Mesendoderm (in vitro differentiated cells): ENCODE measurements around the gene ARHGAP18. TPM values are rescaled to one million over a fixed set of nuclear protein-coding genes. Genes with fewer than 3 reads are reported as not detected.

ENCODE experiments used
- DNase-seq: peaks from one replicate; pipeline ENCODE4 v3.0.0; 2013
- H2AK5ac ChIP-seq: 2 replicates; pipeline ENCODE4 v1.6.1; 2013; ENCODE audit warnings: low read length, inconsistent platforms
- H2BK120ac ChIP-seq: 2 replicates; pipeline ENCODE4 v1.6.1; 2013; ENCODE audit warnings: low read depth, mild to moderate bottlenecking, low read length, moderate library complexity, mixed read lengths
- H2BK15ac ChIP-seq: replicated peaks from 2 replicates; pipeline ENCODE4 v1.6.1; 2013; ENCODE audit warnings: low read depth, mild to moderate bottlenecking, moderate library complexity
- H2BK5ac ChIP-seq: 2 replicates; pipeline ENCODE4 v1.6.1; 2013; ENCODE audit warnings: low read length, inconsistent platforms
- H3K18ac ChIP-seq: 2 replicates; pipeline ENCODE4 v1.6.1; 2013; ENCODE audit warnings: mild to moderate bottlenecking, low read length, mixed read lengths
- H3K23ac ChIP-seq: one replicate; pipeline ENCODE4 v1.6.1; 2013; ENCODE audit warnings: low read length
- H3K27ac ChIP-seq: 2 replicates; pipeline ENCODE4 v1.5.1; 2013; ENCODE audit warnings: low read depth, mild to moderate bottlenecking, inconsistent platforms, low read length, moderate library complexity
- H3K27me3 ChIP-seq: 2 replicates; pipeline ENCODE4 v1.6.1; 2013; ENCODE audit warnings: low read length, control low read depth, mild to moderate bottlenecking, inconsistent platforms; ENCODE audit not compliant: insufficient read depth, poor library complexity
- H3K36me3 ChIP-seq: 2 replicates; pipeline ENCODE4 v1.6.1; 2013; ENCODE audit warnings: low read length, inconsistent platforms; ENCODE audit not compliant: control insufficient read depth, insufficient read depth
- H3K4ac ChIP-seq: one replicate; pipeline ENCODE4 v1.6.1; 2013; ENCODE audit warnings: low read depth, mild to moderate bottlenecking, low read length, moderate library complexity
- H3K4me1 ChIP-seq: 2 replicates; pipeline ENCODE4 v1.6.1; 2013; ENCODE audit warnings: low read depth, low read length, inconsistent platforms; ENCODE audit not compliant: control insufficient read depth
- H3K4me2 ChIP-seq: 2 replicates; pipeline ENCODE4 v1.6.1; 2013; ENCODE audit warnings: low read length
- H3K4me3 ChIP-seq: 2 replicates; pipeline ENCODE4 v1.5.1; 2013; ENCODE audit warnings: mild to moderate bottlenecking, low read length
- H3K56ac ChIP-seq: one replicate; pipeline ENCODE4 v1.6.1; 2013; ENCODE audit warnings: low read length
- H3K79me1 ChIP-seq: 2 replicates; pipeline ENCODE4 v1.6.1; 2013; ENCODE audit warnings: low read length, inconsistent platforms
- H3K79me2 ChIP-seq: 2 replicates; pipeline ENCODE4 v1.6.1; 2013; ENCODE audit warnings: mild to moderate bottlenecking, low read length; ENCODE audit not compliant: control insufficient read depth, insufficient read depth
- H3K9ac ChIP-seq: 2 replicates; pipeline ENCODE4 v1.6.1; 2013; ENCODE audit warnings: low read length, inconsistent platforms
- H4K5ac ChIP-seq: one replicate; pipeline ENCODE4 v1.6.1; 2013; ENCODE audit warnings: low read length
- H4K8ac ChIP-seq: one replicate; pipeline ENCODE4 v1.6.1; 2013; ENCODE audit warnings: low read depth, mild to moderate bottlenecking, control low read depth, low read length, moderate library complexity
- WGBS: extraction: QIAGEN DNeasy Blood & Tissue Kit; methylation state at CpG from one replicate; pipeline ENCODE4 v1.1.7; 2013; ENCODE audit warnings: low lambda C conversion rate, missing lambda C conversion rate; ENCODE audit not compliant: insufficient coverage; ENCODE audit errors: extremely low coverage; 5-methylcytosine and 5-hydroxymethylcytosine counted together
- polyA plus RNA-seq, 2 experiments: library from polyadenylated mRNA; stranded (reverse); fragments of 200-250 nt; gene quantifications; one replicate each; pipeline ENCODE4 v1.2.3, GENCODE V29; 2013

Gene ARHGAP18, protein sequence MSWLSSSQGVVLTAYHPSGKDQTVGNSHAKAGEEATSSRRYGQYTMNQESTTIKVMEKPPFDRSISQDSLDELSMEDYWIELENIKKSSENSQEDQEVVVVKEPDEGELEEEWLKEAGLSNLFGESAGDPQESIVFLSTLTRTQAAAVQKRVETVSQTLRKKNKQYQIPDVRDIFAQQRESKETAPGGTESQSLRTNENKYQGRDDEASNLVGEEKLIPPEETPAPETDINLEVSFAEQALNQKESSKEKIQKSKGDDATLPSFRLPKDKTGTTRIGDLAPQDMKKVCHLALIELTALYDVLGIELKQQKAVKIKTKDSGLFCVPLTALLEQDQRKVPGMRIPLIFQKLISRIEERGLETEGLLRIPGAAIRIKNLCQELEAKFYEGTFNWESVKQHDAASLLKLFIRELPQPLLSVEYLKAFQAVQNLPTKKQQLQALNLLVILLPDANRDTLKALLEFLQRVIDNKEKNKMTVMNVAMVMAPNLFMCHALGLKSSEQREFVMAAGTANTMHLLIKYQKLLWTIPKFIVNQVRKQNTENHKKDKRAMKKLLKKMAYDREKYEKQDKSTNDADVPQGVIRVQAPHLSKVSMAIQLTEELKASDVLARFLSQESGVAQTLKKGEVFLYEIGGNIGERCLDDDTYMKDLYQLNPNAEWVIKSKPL
- polyA plus RNA-seq (2013, experiment 1 of 2): 5.2 TPM
- polyA plus RNA-seq (2013, experiment 2 of 2): 4.9 TPM

DNA sequence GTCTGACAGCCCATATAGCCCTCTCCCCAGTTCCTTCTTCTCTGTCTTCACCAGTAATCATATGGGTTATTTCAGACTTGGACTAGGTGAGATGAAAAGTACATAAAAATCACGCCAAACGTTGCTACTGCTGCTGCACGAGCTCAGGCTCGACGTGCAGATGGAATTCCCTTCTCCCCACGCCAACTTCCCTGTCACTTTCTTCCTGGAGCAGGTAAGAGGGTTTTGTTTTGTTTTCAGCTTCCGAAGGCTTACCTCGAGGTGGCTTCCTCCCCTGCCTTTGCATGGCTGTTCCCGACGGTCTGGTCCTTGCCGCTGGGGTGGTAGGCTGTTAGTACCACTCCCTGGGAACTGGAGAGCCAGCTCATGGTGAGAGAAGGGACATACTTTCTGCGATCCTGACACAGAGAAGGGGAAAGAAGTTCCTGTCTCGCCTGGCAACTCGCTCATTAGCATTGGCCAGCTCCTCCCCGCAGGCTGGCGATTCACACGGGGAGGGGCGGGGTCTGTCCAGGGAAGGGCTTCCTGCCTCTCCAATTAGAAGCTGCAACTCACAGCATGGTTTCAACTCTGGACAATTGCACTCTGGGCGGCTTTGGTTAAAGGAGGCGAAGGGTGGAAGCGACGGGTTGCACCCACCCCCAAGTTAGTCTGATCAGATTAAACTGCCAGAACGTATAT is at the start of gene ARHGAP18:
TSS of gene ARHGAP18 (minus strand) at position 409 of the 681 bp plus-strand sequence. CDS start at position 368, 41 bp downstream.
- WGBS: no CpG with 5 or more reads among the region's 23 CpGs
- peak within 1 kb of the TSS; percentile 34 for H3K18ac ChIP-seq
- no peaks in the 10 kb centered on the region for H3K4me1 ChIP-seq
- no peaks in the 10 kb centered on the region for H3K79me1 ChIP-seq
- H3K9ac ChIP-seq: peak within 1 kb of the TSS; percentile 59
- no peak within 1 kb of the TSS for H3K4ac ChIP-seq
- H4K8ac ChIP-seq: no peak within 1 kb of the TSS
- no peak within 1 kb of the TSS for H3K23ac ChIP-seq
- H2AK5ac ChIP-seq: no peak within 1 kb of the TSS
- H3K27me3 ChIP-seq: no peaks in the 10 kb centered on the region
- H3K56ac ChIP-seq: peak within 1 kb of the TSS; percentile 78
- no peaks in the 10 kb centered on the region for H3K36me3 ChIP-seq
- H3K27ac ChIP-seq: peak within 1 kb of the TSS; percentile 1
- no peak within 1 kb of the TSS for H2BK15ac ChIP-seq
- DNase-seq: peak; percentile 95
- H4K5ac ChIP-seq: no peak within 1 kb of the TSS
- peak within 1 kb of the TSS; percentile 15 for H3K4me3 ChIP-seq
- H2BK120ac ChIP-seq: no peak within 1 kb of the TSS
- peak within 1 kb of the TSS; percentile 31 for H3K4me2 ChIP-seq
- H3K79me2 ChIP-seq: no peaks in the 10 kb centered on the region
- no peak within 1 kb of the TSS for H2BK5ac ChIP-seq

DNA sequence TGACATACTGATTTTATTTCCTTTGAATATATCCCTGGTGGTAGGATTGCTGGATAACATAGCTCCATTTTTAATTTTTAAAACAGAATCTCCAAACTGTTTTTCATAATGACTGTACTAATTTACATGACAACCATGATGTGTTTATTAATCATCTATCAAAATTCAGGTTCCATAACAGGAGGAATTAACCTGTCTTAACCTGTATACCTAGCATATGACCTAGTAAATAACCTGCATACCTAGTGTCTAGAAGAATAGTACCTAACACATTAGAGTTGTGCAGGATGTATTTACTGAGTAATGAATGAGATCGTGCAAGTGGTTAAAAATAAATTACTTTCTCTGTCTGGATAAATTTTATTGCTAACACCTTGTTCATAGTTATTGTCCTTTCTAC is 45.8 kb upstream of the ARHGAP18 start:
- Histone ChIP-seq H3K4me2 (no peak overlapping the region), H3K4me1 (no peaks in the 10 kb centered on the region), H3K4me3 (no peak overlapping the region), H3K27me3 (no peaks in the 10 kb centered on the region), H2BK15ac (no peak overlapping the region), H3K36me3 (no peaks in the 10 kb centered on the region), H3K79me1 (no peaks in the 10 kb centered on the region), H3K4ac (no peak overlapping the region), H3K27ac (no peak overlapping the region), H2BK5ac (no peak overlapping the region), H3K9ac (no peak overlapping the region), H3K56ac (no peak overlapping the region), H3K18ac (no peak overlapping the region), H4K8ac (no peak overlapping the region), H2BK120ac (no peak overlapping the region), H3K79me2 (no peaks in the 10 kb centered on the region), H4K5ac (no peak overlapping the region), H2AK5ac (no peak overlapping the region), H3K23ac (no peak overlapping the region)
- no peak for DNase-seq
- WGBS: no CpG with 5 or more reads among the region's 1 CpG

DNA sequence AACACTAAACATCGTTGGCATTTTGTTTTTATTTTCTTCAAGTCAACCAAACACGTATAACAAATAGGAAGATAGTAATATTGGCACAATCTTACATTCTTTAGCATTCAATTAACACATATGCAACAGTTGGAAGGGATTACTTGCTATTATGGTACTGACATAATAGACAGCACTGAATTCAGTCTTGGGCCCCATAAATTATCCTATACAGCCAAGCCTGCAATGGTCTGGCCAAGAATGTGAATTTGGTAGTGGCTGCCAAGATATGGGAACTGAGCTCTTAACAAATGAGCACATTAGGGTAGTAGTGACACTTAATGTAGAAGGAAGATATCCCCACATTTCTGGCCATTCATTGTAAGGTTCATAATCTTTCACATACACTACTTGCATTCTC is 44.8 kb upstream of the ARHGAP18 start:
- no peak overlapping the region for H2BK5ac ChIP-seq

DNA sequence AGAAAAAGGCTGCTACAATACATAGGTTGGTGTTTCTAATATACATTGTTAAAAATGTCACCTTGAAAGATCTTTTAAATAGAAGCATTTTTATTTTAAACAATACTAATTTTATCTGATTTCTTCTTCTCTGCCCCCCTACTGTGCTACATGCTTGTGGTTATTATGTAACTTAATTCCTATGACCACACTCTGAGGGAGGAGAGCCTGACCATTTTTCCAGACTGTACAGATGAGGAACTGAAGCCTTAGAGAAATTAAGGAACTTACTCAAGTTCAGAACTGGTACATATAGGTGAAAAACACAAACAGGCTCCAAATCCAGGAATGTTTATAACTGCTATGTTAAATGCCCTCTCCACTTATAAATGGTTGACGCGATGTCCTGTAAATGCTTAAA is 43.4 kb upstream of the ARHGAP18 start:
- Histone ChIP-seq H3K79me2 (no peaks in the 10 kb centered on the region), H3K23ac (no peak overlapping the region), H3K79me1 (no peaks in the 10 kb centered on the region), H2BK120ac (no peak overlapping the region), H3K4me2 (no peak overlapping the region), H2BK5ac (no peak overlapping the region), H3K4me1 (no peaks in the 10 kb centered on the region), H4K5ac (no peak overlapping the region), H3K4me3 (no peak overlapping the region), H4K8ac (no peak overlapping the region), H3K9ac (no peak overlapping the region), H3K18ac (no peak overlapping the region), H3K36me3 (no peaks in the 10 kb centered on the region), H3K4ac (no peak overlapping the region), H2AK5ac (no peak overlapping the region), H3K27me3 (no peaks in the 10 kb centered on the region), H2BK15ac (no peak overlapping the region), H3K27ac (no peak overlapping the region), H3K56ac (no peak overlapping the region)
- no peak for DNase-seq
- no CpG with 5 or more reads among the region's 2 CpGs for WGBS

More for the DNA sequence above, 44.8 kb upstream of the ARHGAP18 start:
- Histone ChIP-seq H2BK15ac (no peak overlapping the region), H3K4me3 (no peak overlapping the region), H2BK120ac (no peak overlapping the region), H3K56ac (no peak overlapping the region), H2AK5ac (no peak overlapping the region), H3K23ac (no peak overlapping the region), H3K79me1 (no peaks in the 10 kb centered on the region), H3K4me1 (no peaks in the 10 kb centered on the region), H3K18ac (no peak overlapping the region), H3K4ac (no peak overlapping the region), H3K36me3 (no peaks in the 10 kb centered on the region), H3K79me2 (no peaks in the 10 kb centered on the region), H3K4me2 (no peak overlapping the region), H4K8ac (no peak overlapping the region), H3K27ac (no peak overlapping the region), H3K9ac (no peak overlapping the region), H3K27me3 (no peaks in the 10 kb centered on the region), H4K5ac (no peak overlapping the region)
- DNase-seq: no peak
- no CpG with 5 or more reads among the region's 2 CpGs for WGBS

DNA sequence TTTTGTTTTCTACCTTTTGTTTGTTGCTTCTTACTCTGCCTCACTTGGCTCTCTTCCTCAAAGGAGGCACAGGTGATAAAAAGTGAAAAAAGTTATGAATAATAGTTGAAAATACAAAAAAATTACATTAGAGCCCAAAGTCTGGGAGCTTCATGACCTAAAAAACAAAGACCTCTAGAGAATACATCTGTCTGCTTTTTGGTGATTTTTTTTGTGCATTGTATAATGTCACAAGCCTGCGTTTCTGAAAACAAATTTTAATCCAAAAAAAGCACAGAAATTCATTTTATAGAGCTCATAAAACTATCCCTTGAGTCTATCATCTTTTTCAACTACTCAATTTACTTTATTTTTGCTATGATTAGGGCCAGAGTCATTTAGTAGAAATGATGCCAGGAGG is 41.4 kb upstream of the ARHGAP18 start:
- Histone ChIP-seq H3K18ac (no peak overlapping the region), H3K79me2 (no peaks in the 10 kb centered on the region)

More for the DNA sequence above, 41.4 kb upstream of the ARHGAP18 start:
- no peak overlapping the region for H2BK15ac ChIP-seq
- no peak overlapping the region for H2BK120ac ChIP-seq
- no peaks in the 10 kb centered on the region for H3K27me3 ChIP-seq
- H3K79me1 ChIP-seq: no peaks in the 10 kb centered on the region
- DNase-seq: no peak
- no CpG with 5 or more reads among the region's 1 CpG for WGBS
- H4K8ac ChIP-seq: no peak overlapping the region
- H3K4ac ChIP-seq: no peak overlapping the region
- no peak overlapping the region for H4K5ac ChIP-seq
- no peaks in the 10 kb centered on the region for H3K36me3 ChIP-seq
- no peak overlapping the region for H3K9ac ChIP-seq
- H3K27ac ChIP-seq: no peak overlapping the region
- no peak overlapping the region for H3K23ac ChIP-seq
- H3K4me1 ChIP-seq: no peaks in the 10 kb centered on the region
- no peak overlapping the region for H3K56ac ChIP-seq
- H2AK5ac ChIP-seq: no peak overlapping the region
- no peak overlapping the region for H3K4me3 ChIP-seq
- no peak overlapping the region for H2BK5ac ChIP-seq
- no peak overlapping the region for H3K4me2 ChIP-seq
